Tibial nerve (tissue), 4 donors: ENCODE data around the gene APOB. TPM values are rescaled to one million over a fixed set of nuclear protein-coding genes. Genes with fewer than 3 reads are reported as not detected.

Experiments used
- DNase-seq, 2 donors: peaks; one replicate each; pipeline ENCODE4 v3.0.0-alpha.2; 2019; ENCODE audit warnings: low spot score in 2 of 2
- H3K27ac ChIP-seq, 4 donors: fragments of 200-600 bp; sonication (generic) in 3 of 4; one replicate each; pipeline ENCODE4 v1.5.1; 2017 to 2019; ENCODE audit warnings: mild to moderate bottlenecking in 1 of 4
- H3K27me3 ChIP-seq, 2 donors: fragments of 200-600 bp; sonication (generic) in 1 of 2; one replicate each; pipeline versions ENCODE4 v1.5.1 to v1.6.0; 2017 to 2019
- H3K36me3 ChIP-seq, 3 donors: fragments of 200-600 bp; sonication (generic); one replicate each; pipeline ENCODE4 v1.5.1; 2018 to 2019
- H3K4me1 ChIP-seq, 4 donors: fragments of 200-600 bp; sonication (generic) in 3 of 4; one replicate each; pipeline ENCODE4 v1.5.1; 2017 to 2019
- H3K4me3 ChIP-seq, 4 donors: fragments of 200-600 bp; sonication (generic) in 3 of 4; one replicate each; pipeline ENCODE4 v1.5.1; 2017 to 2019; ENCODE audit warnings: mild to moderate bottlenecking in 1 of 4, moderate library complexity in 1 of 4
- H3K9me3 ChIP-seq, 4 donors: fragments of 200-600 bp; sonication (generic) in 3 of 4; one replicate each; pipeline ENCODE4 v1.5.1; 2017 to 2019
- EP300 ChIP-seq, 2 donors: sonication (generic); formaldehyde crosslinking; IDR thresholded peaks; one replicate each; pipeline ENCODE4 v1.6.1; 2017; ENCODE audit warnings: antibody characterized with exemption in 2 of 2, mild to moderate bottlenecking in 1 of 2
- POLR2A ChIP-seq, 2 donors: fragments of 450-650 bp; IDR thresholded peaks; one replicate each; pipeline ENCODE4 v1.6.1; 2017; ENCODE audit warnings: antibody characterized with exemption in 2 of 2, mild to moderate bottlenecking in 2 of 2, moderate library complexity in 2 of 2
- WGBS, 2 donors: methylation state at CpG; one replicate each; pipeline ENCODE4 v1.1.5; 2018; 5-methylcytosine and 5-hydroxymethylcytosine counted together
- total RNA-seq, 4 donors: library from RNA; depleted of rRNA; stranded (reverse); fragments of >200 nt; gene quantifications; one replicate each; pipeline ENCODE4 v1.1.0, GENCODE V29; 2016
- TF ChIP-seq, protein P1 (sequence below), 5 experiments: fragments of 200-600 bp in 3 of 5; fragments of 450-650 bp in 2 of 5; sonication (generic) in 3 of 5; IDR thresholded peaks; one replicate each; pipeline ENCODE4 v1.5.1; 2016 to 2019; ENCODE audit warnings: antibody characterized with exemption in 5 of 5, mild to moderate bottlenecking in 3 of 5, moderate library complexity in 2 of 5

APOB gene
- total RNA-seq, 4 donors from 2014 or later: 2.1 to 4.2 (median 2.9) TPM

- no peak for DNase-seq
- WGBS, 2 donors: 55 to 60% methylated on average over 5 of the region's 5 CpGs
- no peak for TF ChIP-seq POLR2A (IDR thresholded peaks at IDR 0.05)
- TF ChIP-seq, protein P1, sequence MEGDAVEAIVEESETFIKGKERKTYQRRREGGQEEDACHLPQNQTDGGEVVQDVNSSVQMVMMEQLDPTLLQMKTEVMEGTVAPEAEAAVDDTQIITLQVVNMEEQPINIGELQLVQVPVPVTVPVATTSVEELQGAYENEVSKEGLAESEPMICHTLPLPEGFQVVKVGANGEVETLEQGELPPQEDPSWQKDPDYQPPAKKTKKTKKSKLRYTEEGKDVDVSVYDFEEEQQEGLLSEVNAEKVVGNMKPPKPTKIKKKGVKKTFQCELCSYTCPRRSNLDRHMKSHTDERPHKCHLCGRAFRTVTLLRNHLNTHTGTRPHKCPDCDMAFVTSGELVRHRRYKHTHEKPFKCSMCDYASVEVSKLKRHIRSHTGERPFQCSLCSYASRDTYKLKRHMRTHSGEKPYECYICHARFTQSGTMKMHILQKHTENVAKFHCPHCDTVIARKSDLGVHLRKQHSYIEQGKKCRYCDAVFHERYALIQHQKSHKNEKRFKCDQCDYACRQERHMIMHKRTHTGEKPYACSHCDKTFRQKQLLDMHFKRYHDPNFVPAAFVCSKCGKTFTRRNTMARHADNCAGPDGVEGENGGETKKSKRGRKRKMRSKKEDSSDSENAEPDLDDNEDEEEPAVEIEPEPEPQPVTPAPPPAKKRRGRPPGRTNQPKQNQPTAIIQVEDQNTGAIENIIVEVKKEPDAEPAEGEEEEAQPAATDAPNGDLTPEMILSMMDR (IDR thresholded peaks at IDR 0.05): no peak
- no peak for TF ChIP-seq EP300 (IDR thresholded peaks at IDR 0.05)
- H3K27me3 ChIP-seq: no peaks in the 10 kb centered on the region
- H3K4me3 ChIP-seq: no peak overlapping the region
- no peak overlapping the region for H3K27ac ChIP-seq
- H3K4me1 ChIP-seq: no peaks in the 10 kb centered on the region
- no peaks in the 10 kb centered on the region for H3K36me3 ChIP-seq
- H3K9me3 ChIP-seq: no peaks in the 10 kb centered on the region
Observed at GRCh38 chr2:21067125-21067524, 23.3 kb upstream of the APOB start.

- Histone ChIP-seq H3K27ac (no peak overlapping the region), H3K4me3 (no peak overlapping the region), H3K9me3 (no peaks in the 10 kb centered on the region), H3K27me3 (no peaks in the 10 kb centered on the region), H3K4me1 (no peaks in the 10 kb centered on the region), H3K36me3 (no peaks in the 10 kb centered on the region)
- WGBS, 2 donors: 79 to 96% methylated on average over 3 of the region's 3 CpGs
- TF ChIP-seq POLR2A (IDR thresholded peaks at IDR 0.05) (no peak), EP300 (IDR thresholded peaks at IDR 0.05) (no peak)
- TF ChIP-seq, protein P1 (IDR thresholded peaks at IDR 0.05): no peak
- no peak for DNase-seq
Observed at GRCh38 chr2:21059885-21060610, 16.2 kb upstream of the APOB start.

DNA sequence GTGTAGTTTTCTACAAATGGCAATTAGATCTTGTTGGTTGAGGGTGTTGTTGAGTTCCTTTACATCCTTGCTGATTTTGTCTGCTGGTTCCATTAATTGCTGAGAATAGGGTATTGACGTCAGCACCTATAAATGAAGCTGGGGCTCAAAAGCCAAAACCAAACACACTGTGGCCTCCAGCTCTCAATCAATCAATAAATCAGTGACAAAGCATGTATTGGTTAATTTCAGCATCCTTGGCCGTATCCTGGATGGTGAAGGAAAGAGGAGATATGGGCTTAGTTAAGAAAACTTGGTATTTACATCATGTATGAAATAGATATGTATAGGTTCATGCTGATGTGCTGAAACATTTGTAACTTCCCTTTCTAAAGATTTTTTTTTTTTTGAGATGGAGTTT, 13.2 kb upstream of the APOB start:
- TF ChIP-seq EP300 (IDR thresholded peaks at IDR 0.05): no peak
- H3K27ac ChIP-seq: no peak overlapping the region
- H3K4me3 ChIP-seq: no peak overlapping the region
- no peaks in the 10 kb centered on the region for H3K4me1 ChIP-seq
- no peaks in the 10 kb centered on the region for H3K9me3 ChIP-seq
- no peaks in the 10 kb centered on the region for H3K36me3 ChIP-seq
- no peak for DNase-seq
- WGBS, 2 donors: 93 to 98% methylated on average over 2 of the region's 2 CpGs
- no peaks in the 10 kb centered on the region for H3K27me3 ChIP-seq

DNA sequence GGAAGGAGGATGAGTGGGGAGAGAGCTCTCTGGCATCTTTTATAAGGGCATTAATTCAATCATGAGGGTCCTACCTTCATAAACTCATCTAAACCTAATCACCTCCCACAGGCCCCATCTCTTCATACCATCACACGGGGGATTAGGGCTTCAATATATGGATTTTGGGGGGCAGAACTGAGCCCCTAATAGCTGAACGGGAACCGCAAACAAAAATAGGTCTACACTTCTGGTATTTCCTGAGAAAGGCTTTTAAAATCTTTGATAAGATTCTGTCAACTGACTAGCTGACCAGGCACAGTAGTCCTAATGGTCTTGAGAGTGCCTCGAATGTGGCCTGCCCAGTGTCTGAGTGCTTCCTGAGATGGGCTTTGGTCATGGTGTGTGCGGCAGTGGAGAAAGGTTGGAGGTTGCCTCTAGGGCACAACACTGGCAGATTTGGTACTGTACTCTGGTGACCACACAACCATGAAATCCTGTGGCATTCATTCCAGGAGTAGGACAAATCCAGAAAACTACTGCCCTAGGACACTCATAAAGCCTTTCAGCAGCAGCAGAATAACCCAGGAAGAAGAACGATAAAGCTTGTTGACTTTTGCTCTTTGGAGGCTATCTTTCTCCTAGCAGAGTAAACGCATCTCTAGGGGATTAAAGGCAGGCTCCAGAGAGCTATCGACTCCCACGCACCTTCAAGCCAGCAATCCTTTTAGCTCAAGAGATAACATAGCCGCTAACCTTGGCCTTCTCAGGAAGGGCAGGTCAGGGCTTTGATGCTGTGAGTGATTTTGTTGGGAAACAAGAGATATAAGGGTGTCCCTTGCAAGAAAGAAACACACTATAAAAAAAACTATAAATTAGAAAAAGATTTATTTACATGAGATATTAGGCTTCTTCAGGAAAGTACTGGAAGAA, 12.3 kb upstream of the APOB start:
- H3K27me3 ChIP-seq: no peaks in the 10 kb centered on the region
- no peak for DNase-seq
- WGBS, 2 donors: 79 to 83% methylated on average over 10 of the region's 10 CpGs
- H3K27ac ChIP-seq: no peak overlapping the region
- H3K4me1 ChIP-seq: no peaks in the 10 kb centered on the region
- TF ChIP-seq POLR2A (IDR thresholded peaks at IDR 0.05): no peak
- TF ChIP-seq, protein P1 (IDR thresholded peaks at IDR 0.05): no peak
- TF ChIP-seq EP300 (IDR thresholded peaks at IDR 0.05): no peak
- no peaks in the 10 kb centered on the region for H3K36me3 ChIP-seq
- H3K4me3 ChIP-seq: no peak overlapping the region
- no peaks in the 10 kb centered on the region for H3K9me3 ChIP-seq

- H3K9me3 ChIP-seq: no peaks in the 10 kb centered on the region
- WGBS, 2 donors: 84 to 85% methylated on average over 3 of the region's 3 CpGs
- H3K27me3 ChIP-seq: no peaks in the 10 kb centered on the region
- DNase-seq: no peak
- H3K4me1 ChIP-seq: no peaks in the 10 kb centered on the region
- no peak overlapping the region for H3K27ac ChIP-seq
- TF ChIP-seq, protein P1 (IDR thresholded peaks at IDR 0.05): no peak
- TF ChIP-seq EP300 (IDR thresholded peaks at IDR 0.05) (no peak), POLR2A (IDR thresholded peaks at IDR 0.05) (no peak)
- no peaks in the 10 kb centered on the region for H3K36me3 ChIP-seq
- H3K4me3 ChIP-seq: no peak overlapping the region
Observed at GRCh38 chr2:21055451-21055850, 11.6 kb upstream of the APOB start.
